ENCODE data around the gene TRMT11. TPM values are rescaled to one million over a fixed set of nuclear protein-coding genes. Genes with fewer than 3 reads are reported as not detected.
A peak's percentile ranks its signal among the peaks of the same experiment; 100 is the strongest.

Gene TRMT11
- total and polyA plus RNA-seq, 9 of the 15 experiments (the other 6 are each of a cell fraction or from before 2014, with no cell fraction given): 38.8 to 88.0 (median 59.8) TPM

DNA sequence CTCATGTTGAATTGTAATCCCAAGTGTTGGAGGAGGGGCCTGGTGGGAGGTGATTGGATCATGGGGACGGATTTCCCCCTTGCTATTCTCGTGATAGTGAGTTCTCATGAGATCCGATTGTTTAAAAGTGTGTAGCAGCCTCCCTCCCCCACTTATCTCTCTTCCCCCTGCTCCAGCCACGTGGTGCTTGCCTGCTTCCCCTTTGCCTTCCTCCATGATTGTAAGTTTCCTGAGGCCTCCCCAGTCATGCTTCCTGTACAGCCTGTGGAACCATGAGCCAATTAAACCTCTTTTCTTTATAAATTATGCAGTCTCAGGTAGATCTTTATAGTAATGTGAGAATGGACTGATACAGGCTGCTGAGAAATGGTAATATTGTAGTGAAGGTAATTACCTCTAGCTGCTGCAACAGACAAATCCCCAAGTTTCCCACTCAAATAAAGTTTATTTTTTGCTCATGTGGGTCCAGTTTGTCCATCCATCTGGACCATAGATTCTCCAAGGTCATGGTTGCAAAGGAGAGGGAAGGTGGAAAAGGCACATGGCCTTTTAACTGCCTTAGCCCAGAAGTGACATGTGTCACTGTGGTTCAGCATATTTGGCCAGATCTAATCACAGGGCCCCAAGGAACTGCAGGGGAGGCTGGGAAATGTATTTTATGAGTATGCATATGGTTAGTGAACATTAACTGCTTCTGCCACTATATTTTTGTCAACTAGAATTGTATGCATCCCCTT, 89.2 kb downstream of the TRMT11 start (continued):
- TF ChIP-seq USF1 (CRISPR knock-in tag; IDR thresholded peaks at IDR 0.05): peak; percentile 79
- peak; percentile 64; the same call in 1 of the 2 replicates for TF ChIP-seq PKNOX1 (IDR thresholded peaks at IDR 0.05)
- TF ChIP-seq, protein P1, sequence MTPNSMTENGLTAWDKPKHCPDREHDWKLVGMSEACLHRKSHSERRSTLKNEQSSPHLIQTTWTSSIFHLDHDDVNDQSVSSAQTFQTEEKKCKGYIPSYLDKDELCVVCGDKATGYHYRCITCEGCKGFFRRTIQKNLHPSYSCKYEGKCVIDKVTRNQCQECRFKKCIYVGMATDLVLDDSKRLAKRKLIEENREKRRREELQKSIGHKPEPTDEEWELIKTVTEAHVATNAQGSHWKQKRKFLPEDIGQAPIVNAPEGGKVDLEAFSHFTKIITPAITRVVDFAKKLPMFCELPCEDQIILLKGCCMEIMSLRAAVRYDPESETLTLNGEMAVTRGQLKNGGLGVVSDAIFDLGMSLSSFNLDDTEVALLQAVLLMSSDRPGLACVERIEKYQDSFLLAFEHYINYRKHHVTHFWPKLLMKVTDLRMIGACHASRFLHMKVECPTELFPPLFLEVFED (CRISPR knock-in tag; conservative IDR thresholded peaks at IDR 0.05): no peak
- peak; percentile 71 for TF ChIP-seq ZNF316 (IDR thresholded peaks at IDR 0.05)
- TF ChIP-seq NBN (IDR thresholded peaks at IDR 0.05; ENCODE audit: low read depth): no peak
- TF ChIP-seq ZBTB7A (IDR thresholded peaks at IDR 0.05; ENCODE audit: borderline replicate concordance, control insufficient read depth, low read depth, low read length): no peak
- TF ChIP-seq, protein P2, sequence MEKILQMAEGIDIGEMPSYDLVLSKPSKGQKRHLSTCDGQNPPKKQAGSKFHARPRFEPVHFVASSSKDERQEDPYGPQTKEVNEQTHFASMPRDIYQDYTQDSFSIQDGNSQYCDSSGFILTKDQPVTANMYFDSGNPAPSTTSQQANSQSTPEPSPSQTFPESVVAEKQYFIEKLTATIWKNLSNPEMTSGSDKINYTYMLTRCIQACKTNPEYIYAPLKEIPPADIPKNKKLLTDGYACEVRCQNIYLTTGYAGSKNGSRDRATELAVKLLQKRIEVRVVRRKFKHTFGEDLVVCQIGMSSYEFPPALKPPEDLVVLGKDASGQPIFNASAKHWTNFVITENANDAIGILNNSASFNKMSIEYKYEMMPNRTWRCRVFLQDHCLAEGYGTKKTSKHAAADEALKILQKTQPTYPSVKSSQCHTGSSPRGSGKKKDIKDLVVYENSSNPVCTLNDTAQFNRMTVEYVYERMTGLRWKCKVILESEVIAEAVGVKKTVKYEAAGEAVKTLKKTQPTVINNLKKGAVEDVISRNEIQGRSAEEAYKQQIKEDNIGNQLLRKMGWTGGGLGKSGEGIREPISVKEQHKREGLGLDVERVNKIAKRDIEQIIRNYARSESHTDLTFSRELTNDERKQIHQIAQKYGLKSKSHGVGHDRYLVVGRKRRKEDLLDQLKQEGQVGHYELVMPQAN (IDR thresholded peaks at IDR 0.05; ENCODE audit: borderline replicate concordance): no peak
- TF ChIP-seq ID3 (CRISPR knock-in tag; IDR thresholded peaks at IDR 0.05): no peak
- 0 out of 2 replicates have a peak, but pooled peaks have one; percentile 26 for TF ChIP-seq ID3 (tag; IDR thresholded peaks at IDR 0.05)
- peak; percentile 14; the same call in 1 of the 2 replicates for TF ChIP-seq C11orf30 (IDR thresholded peaks at IDR 0.05; ENCODE audit: low read depth)
- peak; percentile 76 for TF ChIP-seq EP400 (IDR thresholded peaks at IDR 0.05)
- peak; percentile 35; the same call in 1 of the 2 replicates for TF ChIP-seq DPF2 (IDR thresholded peaks at IDR 0.05)
- TF ChIP-seq CC2D1A (IDR thresholded peaks at IDR 0.05): peak; percentile 80
- TF ChIP-seq, protein P3, sequence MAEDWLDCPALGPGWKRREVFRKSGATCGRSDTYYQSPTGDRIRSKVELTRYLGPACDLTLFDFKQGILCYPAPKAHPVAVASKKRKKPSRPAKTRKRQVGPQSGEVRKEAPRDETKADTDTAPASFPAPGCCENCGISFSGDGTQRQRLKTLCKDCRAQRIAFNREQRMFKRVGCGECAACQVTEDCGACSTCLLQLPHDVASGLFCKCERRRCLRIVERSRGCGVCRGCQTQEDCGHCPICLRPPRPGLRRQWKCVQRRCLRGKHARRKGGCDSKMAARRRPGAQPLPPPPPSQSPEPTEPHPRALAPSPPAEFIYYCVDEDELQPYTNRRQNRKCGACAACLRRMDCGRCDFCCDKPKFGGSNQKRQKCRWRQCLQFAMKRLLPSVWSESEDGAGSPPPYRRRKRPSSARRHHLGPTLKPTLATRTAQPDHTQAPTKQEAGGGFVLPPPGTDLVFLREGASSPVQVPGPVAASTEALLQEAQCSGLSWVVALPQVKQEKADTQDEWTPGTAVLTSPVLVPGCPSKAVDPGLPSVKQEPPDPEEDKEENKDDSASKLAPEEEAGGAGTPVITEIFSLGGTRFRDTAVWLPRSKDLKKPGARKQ (CRISPR knock-in tag; IDR thresholded peaks at IDR 0.05): no peak
- TF ChIP-seq SOX6 (IDR thresholded peaks at IDR 0.05): peak; percentile 24; the same call in 1 of the 2 replicates
- no peak for TF ChIP-seq NCOA2 (IDR thresholded peaks at IDR 0.05; ENCODE audit: partially characterized antibody in 2 of 2)
- TF ChIP-seq TEAD2 (tag; IDR thresholded peaks at IDR 0.05): 0 out of 2 replicates have a peak, but pooled peaks have one; percentile 6

Measured in K562 (cell line).